Thoracic aorta (tissue), 2 donors: ENCODE data around the gene ENG. TPM values are rescaled to one million over a fixed set of nuclear protein-coding genes. Genes with fewer than 3 reads are reported as not detected.

ENCODE experiments used
- ATAC-seq: fragments of 150-250 bp; one replicate; pipeline ENCODE4 v1.8.0; 2017; ENCODE audit warnings: low read depth; ENCODE audit not compliant: insufficient number of reproducible peaks, low FRiP score
- DNase-seq: peaks from one replicate; pipeline ENCODE4 v3.0.0-alpha.2; 2020; ENCODE audit warnings: low spot score
- H3K27ac ChIP-seq, 2 donors: fragments of 200-600 bp; sonication (generic); 1 replicate in 1 of 2; 2 replicates in 1 of 2; pipeline ENCODE4 v1.5.1; 2016; ENCODE audit warnings: mild to moderate bottlenecking in 2 of 2, moderate library complexity in 2 of 2
- H3K27me3 ChIP-seq: fragments of 200-600 bp; sonication (generic); replicated peaks from 2 replicates; pipeline ENCODE4 v1.6.0; 2016; ENCODE audit warnings: mild to moderate bottlenecking; ENCODE audit not compliant: insufficient read depth
- H3K36me3 ChIP-seq: fragments of 200-600 bp; sonication (generic); one replicate; pipeline ENCODE4 v1.5.1; 2016
- H3K4me1 ChIP-seq, 2 donors: fragments of 200-600 bp; sonication (generic); 1 replicate in 1 of 2; 2 replicates in 1 of 2; pipeline versions ENCODE4 v1.5.1 to v1.6.0; 2016; ENCODE audit warnings: low read depth in 2 of 2, mild to moderate bottlenecking in 1 of 2; ENCODE audit not compliant: control insufficient read depth in 1 of 2
- H3K4me3 ChIP-seq: fragments of 200-600 bp; sonication (generic); 2 replicates; pipeline ENCODE4 v1.5.1; 2016; ENCODE audit warnings: mild to moderate bottlenecking
- H3K9me3 ChIP-seq: fragments of 200-600 bp; sonication (generic); 2 replicates; pipeline ENCODE4 v1.5.1; 2016
- CTCF ChIP-seq: fragments of 200-600 bp; sonication (generic); IDR thresholded peaks from one replicate; pipeline ENCODE4 v1.5.1; 2019; ENCODE audit warnings: antibody characterized with exemption
- total RNA-seq, 2 donors: library from RNA; depleted of rRNA; stranded (reverse); fragments of >200 nt; gene quantifications; one replicate each; pipeline versions ENCODE4 v1.1.0 to v1.2.3, GENCODE V29; 2016

ENG gene
- total RNA-seq, 2 donors from 2014 or later, result 239 to 268 TPM

GRCh38 chr9:127767909-127768331 is 86.5 kb downstream of the ENG start:
- no peak for DNase-seq
- H3K4me1 ChIP-seq, result peaks cover 8% of the 10 kb centered on the region in 2 donors
- H3K27ac ChIP-seq, result peak overlapping the region in 1 of 2 donors; percentile 1
- no peak for ATAC-seq
- no peak for TF ChIP-seq CTCF
- H3K27me3 ChIP-seq, result no peaks in the 10 kb centered on the region
- H3K36me3 ChIP-seq, result no peaks in the 10 kb centered on the region
- H3K4me3 ChIP-seq, result no peak overlapping the region
- H3K9me3 ChIP-seq, result no peaks in the 10 kb centered on the region

GRCh38 chr9:127767410-127767809 is 87.0 kb downstream of the ENG start:
- TF ChIP-seq CTCF, result no peak
- no peak for ATAC-seq
- H3K27me3 ChIP-seq, result no peaks in the 10 kb centered on the region
- peak overlapping the region in 1 of 2 donors; percentile 1 for H3K27ac ChIP-seq
- H3K4me3 ChIP-seq, result no peak overlapping the region
- no peaks in the 10 kb centered on the region for H3K9me3 ChIP-seq
- DNase-seq, result no peak
- no peaks in the 10 kb centered on the region for H3K36me3 ChIP-seq
- H3K4me1 ChIP-seq, result peaks cover 8% of the 10 kb centered on the region in 2 donors

- Histone ChIP-seq H3K4me1 (peaks cover 1 to 4% of the 10 kb centered on the region in 2 donors), H3K27me3 (no peaks in the 10 kb centered on the region), H3K36me3 (no peaks in the 10 kb centered on the region), H3K4me3 (no peak overlapping the region), H3K9me3 (no peaks in the 10 kb centered on the region), H3K27ac (no peak overlapping the region)
- no peak for TF ChIP-seq CTCF
- DNase-seq, result no peak
- ATAC-seq, result no peak
These were observed 89.0 kb downstream of the ENG start for GRCh38 chr9:127765418-127765817.

Other genes starting within 250 kb of the ENG start
- gene STXBP1, start 242.4 kb downstream of the ENG start, total RNA-seq, result 10 to 100 TPM; 66.2 to 87.3 TPM
- under 1 TPM; 0.27 to 0.28 TPM for gene CFAP157, start 147.7 kb downstream of the ENG start, total RNA-seq
- gene PTRH1, start 139.0 kb downstream of the ENG start, total RNA-seq, result 10 to 100 TPM in 1 of 2 donors, 1 to 10 TPM in 1; 9.3 to 25.9 TPM
- gene TTC16, start 138.6 kb downstream of the ENG start, total RNA-seq, result under 1 TPM; 0.14 to 0.27 TPM
- gene TOR2A, start 119.4 kb downstream of the ENG start, total RNA-seq, result 10 to 100 TPM; 14.5 to 16.9 TPM
- 10 to 100 TPM in 1 of 2 donors, 1 to 10 TPM in 1; 5.3 to 13.1 TPM for gene SH2D3C, start 76.0 kb downstream of the ENG start, total RNA-seq
- 100 to 1,000 TPM; 104 to 111 TPM for gene CDK9, start 68.6 kb downstream of the ENG start, total RNA-seq
- gene FPGS, start 51.8 kb downstream of the ENG start, total RNA-seq, result 100 to 1,000 TPM; 119 to 136 TPM
- 10 to 100 TPM; 35.1 to 77.7 TPM for gene AK1, start 23.0 kb upstream of the ENG start, total RNA-seq
- gene ST6GALNAC6, start 44.9 kb upstream of the ENG start, total RNA-seq, result 100 to 1,000 TPM; 140 to 221 TPM
- gene ST6GALNAC4, start 62.4 kb upstream of the ENG start, total RNA-seq, result 10 to 100 TPM; 45.0 to 61.2 TPM
- gene PIP5KL1, start 76.1 kb upstream of the ENG start, total RNA-seq, result 1 to 10 TPM; 6.0 to 8.8 TPM
- 10 to 100 TPM; 18.8 to 26.0 TPM for gene DPM2, start 83.2 kb upstream of the ENG start, total RNA-seq
- gene EEIG1, start 126.3 kb upstream of the ENG start, total RNA-seq, result 10 to 100 TPM; 20.4 to 26.5 TPM
- gene NAIF1, start 212.7 kb upstream of the ENG start, total RNA-seq, result 10 to 100 TPM; 11.8 to 21.0 TPM
- 10 to 100 TPM; 30.1 to 33.9 TPM for gene SLC25A25, start 213.6 kb upstream of the ENG start, total RNA-seq